Panc1 (cell line): ENCODE measurements around the gene CYB5R2. TPM values are rescaled to one million over a fixed set of nuclear protein-coding genes. Genes with fewer than 3 reads are reported as not detected.

ENCODE experiments used
- ATAC-seq: fragments of 200-7000 bp; cut with Tn5 transposase; 2 replicates; pipeline ENCODE4 v1.9.1; 2020; ENCODE audit warnings: mild to moderate bottlenecking, moderate library complexity
- BruUV-seq: library from RNA; stranded (reverse); fragments of 400-500 nt; replicated peaks from 2 replicates; lab custom pipeline; 2021; lab: Mats Ljungman, UMichigan
- CTCF ChIA-PET: fragments of 300-600 bp; sonication (Branson Sonifier 250); formaldehyde crosslinking; loops from one replicate; lab custom pipeline; 2022; ENCODE audit warnings: antibody characterized with exemption; lab: Charles Lee
- POLR2A ChIA-PET: fragments of 300-600 bp; sonication (Branson Sonifier 250); formaldehyde crosslinking; loops from one replicate; lab custom pipeline; 2022; ENCODE audit warnings: antibody characterized with exemption; lab: Charles Lee
- DNase-seq: peaks from one replicate; pipeline ENCODE4 v3.0.0-alpha.2; 2010; ENCODE audit warnings: low read depth, low spot score
- H3K27ac ChIP-seq: 2 replicates; pipeline ENCODE4 v1.5.1; 2011; ENCODE audit warnings: mild to moderate bottlenecking, low read length, inconsistent platforms
- H3K27me3 ChIP-seq: fragments of 200-500 bp; sonication (Bioruptor generic); 2 replicates; pipeline ENCODE4 v1.6.0; 2014; ENCODE audit warnings: low read length, inconsistent platforms; ENCODE audit not compliant: control insufficient read depth, insufficient read depth
- H3K36me3 ChIP-seq: fragments of 200-500 bp; sonication (Bioruptor generic); 2 replicates; pipeline ENCODE4 v1.5.1; 2014; ENCODE audit warnings: inconsistent platforms, mild to moderate bottlenecking, low read length, moderate library complexity; ENCODE audit not compliant: control insufficient read depth, insufficient read depth
- H3K4me1 ChIP-seq: 2 replicates; pipeline ENCODE4 v1.5.1; 2011; ENCODE audit warnings: inconsistent platforms, mild to moderate bottlenecking, low read length, moderate library complexity; ENCODE audit not compliant: control insufficient read depth, insufficient read depth
- H3K4me3 ChIP-seq, 2 experiments: 2 replicates each; pipeline ENCODE4 v1.5.1; 2011 to 2012; ENCODE audit warnings: low read depth in 2 of 2, low read length in 2 of 2, mild to moderate bottlenecking in 2 of 2, inconsistent platforms in 1 of 2, moderate library complexity in 1 of 2
- H3K9me3 ChIP-seq: fragments of 200-500 bp; sonication (Bioruptor generic); 2 replicates; pipeline ENCODE4 v1.5.1; 2014; ENCODE audit warnings: low read depth, mild to moderate bottlenecking, inconsistent platforms, low read length, moderate library complexity; ENCODE audit not compliant: control insufficient read depth, insufficient read depth
- CTCF ChIP-seq: fragments of 450-650 bp; IDR thresholded peaks from 2 replicates; pipeline ENCODE4 v1.5.1; 2017; ENCODE audit warnings: mild to moderate bottlenecking
- POLR2AphosphoS5 ChIP-seq: IDR thresholded peaks from 2 replicates; pipeline ENCODE4 v1.6.1; 2012; ENCODE audit warnings: mild to moderate bottlenecking, low read depth, low read length, moderate library complexity
- REST ChIP-seq, 2 experiments: IDR thresholded peaks; 2 replicates each; pipeline ENCODE4 v1.6.1; 2011 to 2012; ENCODE audit warnings: low read depth in 2 of 2, control low read depth in 1 of 2, low read length in 1 of 2, mild to moderate bottlenecking in 1 of 2, moderate library complexity in 1 of 2; ENCODE audit not compliant: insufficient read depth in 1 of 2
- SIN3A ChIP-seq: IDR thresholded peaks from 2 replicates; pipeline ENCODE4 v1.6.1; 2012; ENCODE audit warnings: low read depth, mild to moderate bottlenecking, low read length, moderate library complexity, borderline replicate concordance; ENCODE audit not compliant: insufficient read depth
- TCF7L2 ChIP-seq: IDR thresholded peaks from 2 replicates; pipeline ENCODE4 v1.6.1; 2011; ENCODE audit warnings: mild to moderate bottlenecking, low read depth, low read length, inconsistent platforms
- in situ Hi-C: cut with HindIII; loops from 2 replicates; pipeline ENCODE4 v1.10.0; 2016; ENCODE audit warnings: low sequenced_read_pairs, low pct_unique_long_range_greater_than_20kb
- intact Hi-C: fragments of 100-400 bp; cut with micrococcal nuclease; formaldehyde crosslinking; loops from one replicate; pipeline ENCODE4 v1.10.0; 2022; ENCODE audit not compliant: unreplicated experiment
- total RNA-seq: library from RNA; stranded (reverse); gene quantifications from one replicate; pipeline ENCODE4 v1.2.1, GENCODE V29; 2021; ENCODE audit not compliant: unreplicated experiment

The CYB5R2 gene
- total RNA-seq, 1 experiment from 2014 or later, result 46.3 TPM

- intact Hi-C loops (loop anchor here (5.0 to 10.0 kb wide), 2 partner anchors 292 to 595 kb away; partner anchors contain the start of gene EIF3F), in situ Hi-C loops (no loop called here)
- ChIA-PET POLR2A (interaction anchor here (0.6 kb wide), 2 partner anchors 415 to 1396 kb away, joined by 3 to 5 read pairs; no protein-coding TSS in a partner anchor), CTCF (no interaction called here)
- ATAC-seq, result no peak
- TF ChIP-seq TCF7L2 (no peak), CTCF (no peak), POLR2AphosphoS5 (no peak), REST (IDR thresholded peaks at IDR 0.05; ENCODE audit: insufficient read depth in 1 of 2, low read depth in 2 of 2, low read length in 1 of 2) (no peak)
- no peaks in the 10 kb centered on the region for H3K36me3 ChIP-seq
- no peak overlapping the region for H3K4me3 ChIP-seq
- no TSS peak for BruUV-seq
- H3K27me3 ChIP-seq, result peaks cover 44% of the 10 kb centered on the region
- no peak overlapping the region for H3K27ac ChIP-seq
- no peak for DNase-seq
- H3K9me3 ChIP-seq, result no peaks in the 10 kb centered on the region
- no peaks in the 10 kb centered on the region for H3K4me1 ChIP-seq
Measured at GRCh38 chr11:7692426-7692825, 19.1 kb upstream of the CYB5R2 start.

- H3K9me3 ChIP-seq, result no peaks in the 10 kb centered on the region
- TF ChIP-seq SIN3A, result no peak
- TF ChIP-seq CTCF, result no peak
- TF ChIP-seq POLR2AphosphoS5, result no peak
- no peak for TF ChIP-seq TCF7L2
- no peak for TF ChIP-seq REST (IDR thresholded peaks at IDR 0.05; ENCODE audit: insufficient read depth in 1 of 2, low read depth in 2 of 2, low read length in 1 of 2)
- intact Hi-C loops (loop anchor here (5.0 to 10.0 kb wide), 2 partner anchors 293 to 595 kb away; partner anchors contain the start of gene EIF3F), in situ Hi-C loops (no loop called here)
- H3K4me1 ChIP-seq, result no peaks in the 10 kb centered on the region
- ChIA-PET CTCF (no interaction called here), POLR2A (interaction anchor here (0.6 kb wide), 2 partner anchors 414 to 1397 kb away, joined by 3 to 5 read pairs; no protein-coding TSS in a partner anchor)
- DNase-seq (no peak), ATAC-seq (no peak)
- no peak overlapping the region for H3K27ac ChIP-seq
- no peak overlapping the region for H3K4me3 ChIP-seq
- BruUV-seq, result no TSS peak
- peaks cover 42% of the 10 kb centered on the region for H3K27me3 ChIP-seq
- H3K36me3 ChIP-seq, result no peaks in the 10 kb centered on the region
Measured at GRCh38 chr11:7691759-7692350, 18.6 kb upstream of the CYB5R2 start.
